IMR-90 (cell line): Measurements from ENCODE around the gene B2M. TPM values are rescaled to one million over a fixed set of nuclear protein-coding genes. Genes with fewer than 3 reads are reported as not detected.

ENCODE experiments used
- ATAC-seq: fragments of 200-7000 bp; cut with Tn5 transposase; 2 replicates; pipeline ENCODE4 v1.9.1; 2020; ENCODE audit warnings: low read depth, mild to moderate bottlenecking, moderate library complexity
- BruUV-seq: library from RNA; stranded (reverse); fragments of 400-500 nt; replicated peaks from 2 replicates; lab custom pipeline; 2021; lab: Mats Ljungman, UMichigan
- CTCF ChIA-PET: fragments of 300-600 bp; formaldehyde crosslinking; extraction: SDS; loops from one replicate; lab custom pipeline; 2021; ENCODE audit warnings: antibody characterized with exemption; lab: Yijun Ruan, JAX
- POLR2A ChIA-PET: fragments of 300-600 bp; sonication (Branson Sonifier 250); formaldehyde crosslinking; loops from one replicate; lab custom pipeline; 2022; ENCODE audit warnings: antibody characterized with exemption; ENCODE audit not compliant: unreplicated experiment; lab: Charles Lee
- DNase-seq: peaks from one replicate; pipeline ENCODE4 v3.0.0; 2013
- H2AFZ ChIP-seq: replicated peaks from 2 replicates; pipeline ENCODE3; 2013; ENCODE audit warnings: low read length, mild to moderate bottlenecking; ENCODE audit not compliant: poor library complexity
- H2AK5ac ChIP-seq: 2 replicates; pipeline ENCODE4 v1.6.1; 2013; ENCODE audit warnings: low read depth, low read length, inconsistent platforms
- H2AK9ac ChIP-seq: replicated peaks from 2 replicates; pipeline ENCODE3; 2013; ENCODE audit warnings: mild to moderate bottlenecking, low read depth, low read length, moderate library complexity; ENCODE audit not compliant: poor library complexity
- H2BK120ac ChIP-seq: 2 replicates; pipeline ENCODE4 v1.6.1; 2013; ENCODE audit warnings: low read depth, low read length, inconsistent platforms
- H2BK15ac ChIP-seq: 3 replicates; pipeline ENCODE4 v1.6.1; 2013; ENCODE audit warnings: low read depth, low read length, inconsistent platforms
- H2BK20ac ChIP-seq: 2 replicates; pipeline ENCODE4 v1.6.1; 2013; ENCODE audit warnings: low read depth, mild to moderate bottlenecking, inconsistent platforms, low read length, moderate library complexity
- H2BK5ac ChIP-seq: 2 replicates; pipeline ENCODE4 v1.6.1; 2013; ENCODE audit warnings: mild to moderate bottlenecking, low read depth, low read length, inconsistent platforms; ENCODE audit not compliant: poor library complexity, severe bottlenecking
- H3K14ac ChIP-seq: replicated peaks from 2 replicates; pipeline ENCODE4 v1.6.1; 2013; ENCODE audit warnings: low read depth, low read length, inconsistent platforms
- H3K18ac ChIP-seq: 2 replicates; pipeline ENCODE4 v1.6.1; 2013; ENCODE audit warnings: low read depth, low read length, control low read depth
- H3K23ac ChIP-seq: 2 replicates; pipeline ENCODE4 v1.6.1; 2013; ENCODE audit warnings: low read depth, low read length, inconsistent platforms
- H3K27ac ChIP-seq: 2 replicates; pipeline ENCODE4 v1.5.1; 2013; ENCODE audit warnings: mild to moderate bottlenecking, control low read depth, low read length; ENCODE audit not compliant: insufficient read depth
- H3K27me3 ChIP-seq: 2 replicates; pipeline ENCODE4 v1.6.1; 2013; ENCODE audit warnings: low read length; ENCODE audit not compliant: control insufficient read depth, insufficient read depth
- H3K36me3 ChIP-seq: 2 replicates; pipeline ENCODE4 v1.6.1; 2013; ENCODE audit warnings: low read length, mixed read lengths; ENCODE audit not compliant: control insufficient read depth, insufficient read depth
- H3K4ac ChIP-seq: 2 replicates; pipeline ENCODE4 v1.6.1; 2013; ENCODE audit warnings: low read depth, low read length, inconsistent platforms
- H3K4me1 ChIP-seq: 2 replicates; pipeline ENCODE4 v1.6.1; 2013; ENCODE audit warnings: low read length, mixed read lengths; ENCODE audit not compliant: control insufficient read depth, insufficient read depth
- H3K4me2 ChIP-seq: 2 replicates; pipeline ENCODE4 v1.6.1; 2013; ENCODE audit warnings: low read depth, mild to moderate bottlenecking, control low read depth, low read length, moderate library complexity
- H3K4me3 ChIP-seq: 2 replicates; pipeline ENCODE4 v1.5.1; 2013; ENCODE audit warnings: low read depth, mild to moderate bottlenecking, control low read depth, low read length, moderate library complexity; ENCODE audit not compliant: insufficient read depth
- H3K56ac ChIP-seq: 2 replicates; pipeline ENCODE4 v1.6.1; 2013; ENCODE audit warnings: low read length, inconsistent platforms; ENCODE audit not compliant: insufficient read depth; ENCODE audit errors: extremely low read depth
- H3K79me1 ChIP-seq, 2 experiments: 2 replicates each; pipeline ENCODE4 v1.6.1; 2013; ENCODE audit warnings: low read length in 2 of 2, inconsistent platforms in 1 of 2, low read depth in 1 of 2
- H3K9ac ChIP-seq: 2 replicates; pipeline ENCODE4 v1.6.1; 2013; ENCODE audit warnings: low read depth, low read length, control low read depth
- H3K9me1 ChIP-seq: 2 replicates; pipeline ENCODE4 v1.6.1; 2013; ENCODE audit warnings: low read length, inconsistent platforms; ENCODE audit not compliant: insufficient read depth
- H3K9me3 ChIP-seq: 2 replicates; pipeline ENCODE4 v1.6.1; 2013; ENCODE audit warnings: low read length; ENCODE audit not compliant: control insufficient read depth, insufficient read depth
- H4K20me1 ChIP-seq: 2 replicates; pipeline ENCODE4 v1.6.1; 2013; ENCODE audit warnings: low read length, inconsistent platforms; ENCODE audit not compliant: insufficient read depth
- H4K5ac ChIP-seq: 2 replicates; pipeline ENCODE4 v1.6.1; 2013; ENCODE audit warnings: mild to moderate bottlenecking, low read depth, low read length, control low read depth
- H4K8ac ChIP-seq, 2 experiments: 2 replicates each; pipeline ENCODE4 v1.6.1; 2013; ENCODE audit warnings: low read depth in 2 of 2, low read length in 2 of 2, control low read depth in 1 of 2, inconsistent platforms in 1 of 2
- H4K91ac ChIP-seq: 2 replicates; pipeline ENCODE4 v1.6.1; 2013; ENCODE audit warnings: low read depth, low read length, inconsistent platforms; ENCODE audit not compliant: insufficient read depth
- MAZ ChIP-seq: IDR thresholded peaks from 2 replicates; pipeline ENCODE4 v1.6.1; 2012; ENCODE audit warnings: low read depth, mild to moderate bottlenecking, low read length, improper control_type of control experiment, moderate library complexity, borderline replicate concordance
- RFX5 ChIP-seq: IDR thresholded peaks from 2 replicates; pipeline ENCODE4 v1.8.0; 2012; ENCODE audit warnings: low read depth, mild to moderate bottlenecking, low read length, moderate library complexity
- WGBS, 2 experiments: methylation state at CpG; one replicate each; pipeline versions ENCODE4 v1.1.5 to v1.1.7; 2013; ENCODE audit warnings: missing lambda C conversion rate in 2 of 2; ENCODE audit not compliant: insufficient read length in 1 of 2; ENCODE audit errors: extremely low coverage in 2 of 2; 5-methylcytosine and 5-hydroxymethylcytosine counted together
- dilution Hi-C: fragments of 300-500 bp; cut with HindIII; formaldehyde crosslinking; loops from one replicate; pipeline ENCODE4 v1.14.3; 2018; ENCODE audit warnings: low sequenced_read_pairs; ENCODE audit not compliant: unreplicated experiment
- in situ Hi-C: fragments of 300-500 bp; cut with MboI; formaldehyde crosslinking; loops from 3 replicates; pipeline ENCODE4 v1.14.3; 2019; ENCODE audit warnings: low sequenced_read_pairs, inconsistent platforms, mixed read lengths
- intact Hi-C: fragments of 100-400 bp; cut with micrococcal nuclease; formaldehyde crosslinking; loops from 2 replicates; pipeline ENCODE4 v1.10.0; 2022
- polyA plus RNA-seq, 3 experiments: library from polyadenylated mRNA; depleted of rRNA; stranded (reverse); fragments of >200 nt; gene quantifications; 2 replicates each; pipeline ENCODE4 v1.2.3, GENCODE V29; 2012; ENCODE audit warnings: low replicate concordance in 1 of 3
- total RNA-seq: library from RNA; depleted of rRNA; stranded (reverse); fragments of >200 nt; gene quantifications from 2 replicates; pipeline ENCODE4 v1.2.3, GENCODE V29; 2012

B2M gene
- total and polyA plus RNA-seq, 2 of the 4 experiments (the other 2 are of a cell fraction): 895 to 3,394 TPM

DNA sequence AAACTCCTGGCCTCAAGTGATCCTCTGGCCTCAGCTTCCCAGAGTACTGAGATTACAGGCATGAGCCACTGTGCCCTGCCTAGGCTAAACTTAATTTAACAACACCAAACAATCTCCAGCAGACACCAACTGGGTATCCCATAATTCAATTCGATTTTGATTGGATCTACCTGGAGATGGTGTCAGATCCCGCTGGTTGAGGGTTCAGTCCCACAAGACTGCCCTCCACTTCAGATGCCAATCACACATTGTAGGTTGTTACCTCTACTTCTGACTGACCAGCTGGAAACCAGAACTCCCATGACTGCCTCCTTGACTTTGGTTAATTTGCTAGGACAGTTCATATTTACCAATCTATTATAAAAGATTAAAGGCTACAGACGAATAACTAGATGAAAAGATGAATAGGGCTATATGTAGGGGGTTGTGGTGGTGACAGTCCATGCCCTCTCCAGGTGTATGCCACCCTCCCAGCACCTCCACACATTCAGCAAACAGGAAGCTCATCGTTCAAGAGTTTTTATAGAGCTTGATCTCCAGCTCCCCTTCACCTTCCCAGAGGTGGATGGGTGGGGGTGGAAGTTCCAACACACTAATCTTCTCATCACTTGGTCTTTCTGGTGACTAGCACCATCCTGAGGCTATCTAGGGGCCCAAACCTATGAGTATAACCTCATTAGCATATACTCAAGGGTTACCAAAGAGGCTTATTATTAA lies 9.3 kb downstream of the B2M start:
- no TSS peak for BruUV-seq
- POLR2A ChIA-PET: no interaction called here
- intact Hi-C loops: no loop called here

More for the DNA sequence above, 9.3 kb downstream of the B2M start:
- Histone ChIP-seq H3K18ac (no peak overlapping the region), H2BK5ac (no peak overlapping the region), H3K79me1 (peaks cover 10 to 14% of the 10 kb centered on the region in 2 experiments), H3K36me3 (peaks cover 19% of the 10 kb centered on the region), H2AFZ (no peak overlapping the region), H3K4ac (no peak overlapping the region), H3K14ac (no peak overlapping the region), H3K4me3 (no peak overlapping the region), H3K23ac (no peak overlapping the region), H4K91ac (no peak overlapping the region), H2AK9ac (no peak overlapping the region), H3K9me3 (no peaks in the 10 kb centered on the region), H4K20me1 (peaks cover 4% of the 10 kb centered on the region; the same call in 1 of the 2 replicates), H2BK15ac (no peak overlapping the region), H3K4me2 (no peak overlapping the region), H4K5ac (no peak overlapping the region), H3K27me3 (no peaks in the 10 kb centered on the region), H3K9me1 (no peaks in the 10 kb centered on the region), H3K9ac (no peak overlapping the region), H2BK20ac (no peak overlapping the region), H2AK5ac (no peak overlapping the region), H3K56ac (no peak overlapping the region), H4K8ac (no peak overlapping the region), H3K27ac (no peak overlapping the region), H2BK120ac (no peak overlapping the region), H3K4me1 (no peaks in the 10 kb centered on the region)
- 0 out of 2 replicates have a peak, but pooled peaks have one; percentile 8 for ATAC-seq
- dilution Hi-C loops (no loop called here), in situ Hi-C loops (no loop called here)
- DNase-seq: no peak
- WGBS, 2 experiments: 100% methylated on average over 2 of the region's 4 CpGs; no CpG with 5 or more reads in 1 of the 2 experiments
- CTCF ChIA-PET: no interaction called here
- TF ChIP-seq RFX5 (no peak), MAZ (no peak)
